HEK293 (cell line): ENCODE results near the gene D2HGDH.

ENCODE experiments used
- CTCF ChIA-PET: fragments of 350-600 bp; formaldehyde crosslinking; extraction: SDS; loops from one replicate; lab custom pipeline; 2021; ENCODE audit warnings: antibody characterized with exemption; lab: Yijun Ruan, JAX
- POLR2A ChIA-PET: fragments of 300-600 bp; formaldehyde crosslinking; extraction: SDS; loops from one replicate; lab custom pipeline; 2020; ENCODE audit warnings: antibody characterized with exemption, inconsistent platforms; lab: Yijun Ruan, JAX
- H3K27ac ChIP-seq: fragments of 200-500 bp; sonication (Bioruptor generic); 2 replicates; pipeline ENCODE4 v1.5.1; 2014; ENCODE audit warnings: low read depth, low read length, control low read depth, inconsistent platforms; ENCODE audit errors: extremely low read depth
- H3K36me3 ChIP-seq, 2 experiments: fragments of 200-500 bp in 1 of 2; sonication (Bioruptor generic) in 1 of 2; 1 replicate in 1 of 2; 2 replicates in 1 of 2; pipeline ENCODE4 v1.5.1; 2014 to 2017; ENCODE audit warnings: inconsistent platforms in 2 of 2, low read length in 2 of 2; ENCODE audit not compliant: control insufficient read depth in 2 of 2, insufficient read depth in 1 of 2
- H3K4me1 ChIP-seq: fragments of 200-500 bp; sonication (Bioruptor generic); 2 replicates; pipeline ENCODE4 v1.5.1; 2014; ENCODE audit warnings: mild to moderate bottlenecking, low read length, inconsistent platforms; ENCODE audit not compliant: control insufficient read depth, insufficient read depth
- H3K4me3 ChIP-seq: 2 replicates; pipeline ENCODE4 v1.5.1; 2011; ENCODE audit warnings: low read depth, mild to moderate bottlenecking, control low read depth, low read length, moderate library complexity
- H3K9me3 ChIP-seq: fragments of 200-500 bp; sonication (Bioruptor generic); 2 replicates; pipeline ENCODE4 v1.5.1; 2014; ENCODE audit warnings: low read depth, low read length, inconsistent platforms; ENCODE audit not compliant: control insufficient read depth, insufficient read depth
- GLIS2 ChIP-seq: fragments of 450-650 bp; formaldehyde crosslinking; IDR thresholded peaks from 2 replicates; pipeline ENCODE4 v1.5.1; 2016; ENCODE audit warnings: missing biosample characterization, missing genetic modification characterization
- KLF10 ChIP-seq: fragments of 450-650 bp; IDR thresholded peaks from 2 replicates; pipeline ENCODE4 v1.5.1; 2018; ENCODE audit warnings: missing biosample characterization, mild to moderate bottlenecking, missing genetic modification characterization
- KLF8 ChIP-seq: fragments of 450-650 bp; formaldehyde crosslinking; IDR thresholded peaks from 2 replicates; pipeline ENCODE4 v1.5.1; 2016; ENCODE audit warnings: missing biosample characterization, missing genetic modification characterization
- SP2 ChIP-seq: fragments of 450-650 bp; formaldehyde crosslinking; IDR thresholded peaks from 2 replicates; pipeline ENCODE4 v1.5.1; 2016; ENCODE audit warnings: missing biosample characterization, missing genetic modification characterization
- SP3 ChIP-seq: fragments of 450-650 bp; formaldehyde crosslinking; IDR thresholded peaks from 2 replicates; pipeline ENCODE4 v1.5.1; 2016; ENCODE audit warnings: missing biosample characterization, missing genetic modification characterization
- ZBTB20 ChIP-seq: fragments of 450-650 bp; formaldehyde crosslinking; IDR thresholded peaks from 2 replicates; pipeline ENCODE4 v1.5.1; 2016; ENCODE audit warnings: missing biosample characterization, missing genetic modification characterization
- ZBTB48 ChIP-seq: fragments of 450-650 bp; formaldehyde crosslinking; IDR thresholded peaks from 2 replicates; pipeline ENCODE4 v1.5.1; 2016; ENCODE audit warnings: missing biosample characterization, missing genetic modification characterization
- ZBTB7A ChIP-seq: fragments of 450-650 bp; formaldehyde crosslinking; IDR thresholded peaks from 2 replicates; pipeline ENCODE4 v1.5.1; 2016; ENCODE audit warnings: low read depth, missing biosample characterization, missing genetic modification characterization
- ZNF184 ChIP-seq: fragments of 450-650 bp; IDR thresholded peaks from 2 replicates; pipeline ENCODE4 v1.5.1; 2018; ENCODE audit warnings: missing biosample characterization, mild to moderate bottlenecking, missing genetic modification characterization
- ZNF202 ChIP-seq: fragments of 450-650 bp; formaldehyde crosslinking; IDR thresholded peaks from 2 replicates; pipeline ENCODE4 v1.5.1; 2016; ENCODE audit warnings: missing biosample characterization, missing genetic modification characterization, borderline replicate concordance
- ZNF335 ChIP-seq: fragments of 450-650 bp; formaldehyde crosslinking; conservative IDR thresholded peaks from 2 replicates; pipeline ENCODE4 v1.5.1; 2016; ENCODE audit warnings: missing biosample characterization, missing genetic modification characterization
- ZNF623 ChIP-seq: fragments of 450-650 bp; formaldehyde crosslinking; IDR thresholded peaks from 2 replicates; pipeline ENCODE4 v1.5.1; 2016; ENCODE audit warnings: missing biosample characterization, missing genetic modification characterization
- ZNF660 ChIP-seq: fragments of 450-650 bp; IDR thresholded peaks from 2 replicates; pipeline ENCODE4 v1.5.1; 2018; ENCODE audit warnings: missing biosample characterization, mild to moderate bottlenecking, missing genetic modification characterization
- ZNF707 ChIP-seq: fragments of 450-650 bp; formaldehyde crosslinking; IDR thresholded peaks from 2 replicates; pipeline ENCODE4 v1.5.1; 2016; ENCODE audit warnings: missing biosample characterization, missing genetic modification characterization
- ZNF830 ChIP-seq: fragments of 450-650 bp; IDR thresholded peaks from 2 replicates; pipeline ENCODE4 v1.5.0; 2018; ENCODE audit warnings: missing biosample characterization, missing genetic modification characterization, low read depth, mild to moderate bottlenecking, moderate library complexity
- TF ChIP-seq, protein P1 (sequence below): fragments of 450-650 bp; formaldehyde crosslinking; IDR thresholded peaks from 2 replicates; pipeline ENCODE4 v1.5.1; 2017; ENCODE audit warnings: missing biosample characterization, missing genetic modification characterization
- TF ChIP-seq, protein P2 (sequence below): fragments of 450-650 bp; formaldehyde crosslinking; IDR thresholded peaks from 2 replicates; pipeline ENCODE4 v1.5.1; 2016; ENCODE audit warnings: missing biosample characterization, missing genetic modification characterization
- TF ChIP-seq, protein P3 (sequence below): fragments of 450-650 bp; formaldehyde crosslinking; IDR thresholded peaks from 2 replicates; pipeline ENCODE4 v1.5.1; 2017; ENCODE audit warnings: missing biosample characterization, missing genetic modification characterization
- TF ChIP-seq, protein P4 (sequence below): fragments of 450-650 bp; formaldehyde crosslinking; IDR thresholded peaks from 2 replicates; pipeline ENCODE4 v1.5.1; 2016; ENCODE audit warnings: missing biosample characterization, missing genetic modification characterization
- TF ChIP-seq, protein P5 (sequence below): fragments of 450-650 bp; formaldehyde crosslinking; IDR thresholded peaks from 2 replicates; pipeline ENCODE4 v1.5.1; 2016; ENCODE audit warnings: missing biosample characterization, missing genetic modification characterization
- TF ChIP-seq, protein P6 (sequence below): fragments of 450-650 bp; formaldehyde crosslinking; IDR thresholded peaks from 2 replicates; pipeline ENCODE4 v1.5.1; 2016; ENCODE audit warnings: missing biosample characterization, missing genetic modification characterization
- TF ChIP-seq, protein P7 (sequence below): IDR thresholded peaks from 2 replicates; pipeline ENCODE4 v1.6.1; 2011; ENCODE audit warnings: mild to moderate bottlenecking, low read depth, low read length, borderline replicate concordance

The D2HGDH gene

DNA sequence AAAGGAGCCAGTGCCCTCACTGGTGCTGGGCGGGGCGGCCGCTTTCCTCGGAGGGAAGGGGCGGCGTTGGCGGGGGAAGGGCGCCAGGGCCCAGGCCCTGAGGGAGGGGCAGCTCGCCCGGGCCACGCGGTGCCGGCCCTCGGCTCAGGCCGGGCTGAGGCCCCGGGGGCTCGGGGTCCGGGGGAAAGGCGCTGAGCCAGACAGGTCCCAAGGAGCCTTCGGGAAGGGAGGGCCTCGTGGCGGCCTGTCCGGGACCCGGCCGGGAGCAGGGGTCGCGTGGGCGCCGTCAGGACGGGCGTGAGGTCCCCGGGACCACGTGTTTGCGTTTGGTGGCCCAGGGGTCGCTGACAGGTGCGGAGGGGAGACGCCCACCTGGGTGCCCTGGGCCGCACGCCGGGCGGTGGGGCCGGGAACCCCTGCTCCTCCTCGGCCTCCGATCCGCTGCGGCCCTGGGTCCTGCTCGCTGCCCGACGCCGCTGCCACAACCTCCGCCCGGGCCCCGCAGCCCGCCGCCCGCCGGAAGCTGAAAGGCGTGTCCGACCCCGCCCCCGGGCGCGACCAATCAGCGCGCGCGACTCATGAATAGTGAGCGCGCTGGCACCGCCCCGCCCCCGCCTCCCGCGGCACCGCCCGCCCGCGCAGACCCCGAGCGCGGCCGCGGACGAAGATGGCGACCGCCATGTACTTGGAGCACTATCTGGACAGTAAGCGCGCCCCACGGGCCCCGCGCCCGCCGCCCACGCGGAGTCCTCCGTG, 32.9 kb upstream of the D2HGDH start, which contains the start of gene ING5:
Gene ING5, plus strand, starts transcription at position 641 of the 756 bp plus-strand sequence. Its CDS starts 27 bp downstream, at position 668.
- H3K36me3 ChIP-seq = peaks cover 8 to 26% of the 10 kb centered on the region in 2 experiments; a peak in 2 of 3 replicates
- POLR2A ChIA-PET = interaction anchor here (0.8 to 6.3 kb wide), 14 partner anchors 10 to 692 kb away, joined by 3 to 58 read pairs (median 5); partner anchors contain the start of genes D2HGDH, DTYMK, HDLBP and PASK
- H3K27ac ChIP-seq = peak within 1 kb of the TSS; percentile 89
- no peaks in the 10 kb centered on the region for H3K9me3 ChIP-seq
- H3K4me1 ChIP-seq = peaks cover 6% of the 10 kb centered on the region
- CTCF ChIA-PET = interaction anchor here (0.6 to 1.7 kb wide), 6 partner anchors 13 to 177 kb away, joined by 3 to 5 read pairs (median 4); partner anchors contain the start of gene DTYMK
- H3K4me3 ChIP-seq = peak within 1 kb of the TSS; percentile 82
- TF ChIP-seq, protein P1, sequence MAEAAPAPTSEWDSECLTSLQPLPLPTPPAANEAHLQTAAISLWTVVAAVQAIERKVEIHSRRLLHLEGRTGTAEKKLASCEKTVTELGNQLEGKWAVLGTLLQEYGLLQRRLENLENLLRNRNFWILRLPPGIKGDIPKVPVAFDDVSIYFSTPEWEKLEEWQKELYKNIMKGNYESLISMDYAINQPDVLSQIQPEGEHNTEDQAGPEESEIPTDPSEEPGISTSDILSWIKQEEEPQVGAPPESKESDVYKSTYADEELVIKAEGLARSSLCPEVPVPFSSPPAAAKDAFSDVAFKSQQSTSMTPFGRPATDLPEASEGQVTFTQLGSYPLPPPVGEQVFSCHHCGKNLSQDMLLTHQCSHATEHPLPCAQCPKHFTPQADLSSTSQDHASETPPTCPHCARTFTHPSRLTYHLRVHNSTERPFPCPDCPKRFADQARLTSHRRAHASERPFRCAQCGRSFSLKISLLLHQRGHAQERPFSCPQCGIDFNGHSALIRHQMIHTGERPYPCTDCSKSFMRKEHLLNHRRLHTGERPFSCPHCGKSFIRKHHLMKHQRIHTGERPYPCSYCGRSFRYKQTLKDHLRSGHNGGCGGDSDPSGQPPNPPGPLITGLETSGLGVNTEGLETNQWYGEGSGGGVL (tag by site-specific recombination) = 0 out of 2 replicates have a peak, but pooled peaks have one; percentile 10
- no peak for TF ChIP-seq ZNF202 (tag by site-specific recombination)
- TF ChIP-seq, protein P2, sequence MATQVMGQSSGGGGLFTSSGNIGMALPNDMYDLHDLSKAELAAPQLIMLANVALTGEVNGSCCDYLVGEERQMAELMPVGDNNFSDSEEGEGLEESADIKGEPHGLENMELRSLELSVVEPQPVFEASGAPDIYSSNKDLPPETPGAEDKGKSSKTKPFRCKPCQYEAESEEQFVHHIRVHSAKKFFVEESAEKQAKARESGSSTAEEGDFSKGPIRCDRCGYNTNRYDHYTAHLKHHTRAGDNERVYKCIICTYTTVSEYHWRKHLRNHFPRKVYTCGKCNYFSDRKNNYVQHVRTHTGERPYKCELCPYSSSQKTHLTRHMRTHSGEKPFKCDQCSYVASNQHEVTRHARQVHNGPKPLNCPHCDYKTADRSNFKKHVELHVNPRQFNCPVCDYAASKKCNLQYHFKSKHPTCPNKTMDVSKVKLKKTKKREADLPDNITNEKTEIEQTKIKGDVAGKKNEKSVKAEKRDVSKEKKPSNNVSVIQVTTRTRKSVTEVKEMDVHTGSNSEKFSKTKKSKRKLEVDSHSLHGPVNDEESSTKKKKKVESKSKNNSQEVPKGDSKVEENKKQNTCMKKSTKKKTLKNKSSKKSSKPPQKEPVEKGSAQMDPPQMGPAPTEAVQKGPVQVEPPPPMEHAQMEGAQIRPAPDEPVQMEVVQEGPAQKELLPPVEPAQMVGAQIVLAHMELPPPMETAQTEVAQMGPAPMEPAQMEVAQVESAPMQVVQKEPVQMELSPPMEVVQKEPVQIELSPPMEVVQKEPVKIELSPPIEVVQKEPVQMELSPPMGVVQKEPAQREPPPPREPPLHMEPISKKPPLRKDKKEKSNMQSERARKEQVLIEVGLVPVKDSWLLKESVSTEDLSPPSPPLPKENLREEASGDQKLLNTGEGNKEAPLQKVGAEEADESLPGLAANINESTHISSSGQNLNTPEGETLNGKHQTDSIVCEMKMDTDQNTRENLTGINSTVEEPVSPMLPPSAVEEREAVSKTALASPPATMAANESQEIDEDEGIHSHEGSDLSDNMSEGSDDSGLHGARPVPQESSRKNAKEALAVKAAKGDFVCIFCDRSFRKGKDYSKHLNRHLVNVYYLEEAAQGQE (tag by site-specific recombination) = no peak
- TF ChIP-seq ZBTB48 (tag by site-specific recombination) = peak; percentile 77
- peak; percentile 68 for TF ChIP-seq SP2 (tag by site-specific recombination)
- peak; percentile 99 for TF ChIP-seq KLF10 (tag by site-specific recombination)
- peak; percentile 59 for TF ChIP-seq SP3 (tag by site-specific recombination)
- peak; percentile 41; the same call in 1 of the 2 replicates for TF ChIP-seq GLIS2 (tag by site-specific recombination)
- peak; percentile 62; the same call in 1 of the 2 replicates for TF ChIP-seq ZBTB7A (tag by site-specific recombination)
- no peak for TF ChIP-seq ZNF707 (tag by site-specific recombination)
- no peak for TF ChIP-seq ZNF830 (tag by site-specific recombination)
- TF ChIP-seq KLF8 (tag by site-specific recombination) = peak; percentile 75; the same call in 1 of the 2 replicates
- 0 out of 2 replicates have a peak, but pooled peaks have one; percentile 13 for TF ChIP-seq ZNF184 (tag by site-specific recombination)
- peak; percentile 42; the same call in 1 of the 2 replicates for TF ChIP-seq ZNF660 (tag by site-specific recombination)
- TF ChIP-seq, protein P3, sequence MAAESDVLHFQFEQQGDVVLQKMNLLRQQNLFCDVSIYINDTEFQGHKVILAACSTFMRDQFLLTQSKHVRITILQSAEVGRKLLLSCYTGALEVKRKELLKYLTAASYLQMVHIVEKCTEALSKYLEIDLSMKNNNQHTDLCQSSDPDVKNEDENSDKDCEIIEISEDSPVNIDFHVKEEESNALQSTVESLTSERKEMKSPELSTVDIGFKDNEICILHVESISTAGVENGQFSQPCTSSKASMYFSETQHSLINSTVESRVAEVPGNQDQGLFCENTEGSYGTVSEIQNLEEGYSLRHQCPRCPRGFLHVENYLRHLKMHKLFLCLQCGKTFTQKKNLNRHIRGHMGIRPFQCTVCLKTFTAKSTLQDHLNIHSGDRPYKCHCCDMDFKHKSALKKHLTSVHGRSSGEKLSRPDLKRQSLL (tag by site-specific recombination) = 0 out of 2 replicates have a peak, but pooled peaks have one; percentile 4
- TF ChIP-seq, protein P4, sequence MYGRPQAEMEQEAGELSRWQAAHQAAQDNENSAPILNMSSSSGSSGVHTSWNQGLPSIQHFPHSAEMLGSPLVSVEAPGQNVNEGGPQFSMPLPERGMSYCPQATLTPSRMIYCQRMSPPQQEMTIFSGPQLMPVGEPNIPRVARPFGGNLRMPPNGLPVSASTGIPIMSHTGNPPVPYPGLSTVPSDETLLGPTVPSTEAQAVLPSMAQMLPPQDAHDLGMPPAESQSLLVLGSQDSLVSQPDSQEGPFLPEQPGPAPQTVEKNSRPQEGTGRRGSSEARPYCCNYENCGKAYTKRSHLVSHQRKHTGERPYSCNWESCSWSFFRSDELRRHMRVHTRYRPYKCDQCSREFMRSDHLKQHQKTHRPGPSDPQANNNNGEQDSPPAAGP (tag by site-specific recombination) = peak; percentile 77; the same call in 1 of the 2 replicates
- TF ChIP-seq, protein P5, sequence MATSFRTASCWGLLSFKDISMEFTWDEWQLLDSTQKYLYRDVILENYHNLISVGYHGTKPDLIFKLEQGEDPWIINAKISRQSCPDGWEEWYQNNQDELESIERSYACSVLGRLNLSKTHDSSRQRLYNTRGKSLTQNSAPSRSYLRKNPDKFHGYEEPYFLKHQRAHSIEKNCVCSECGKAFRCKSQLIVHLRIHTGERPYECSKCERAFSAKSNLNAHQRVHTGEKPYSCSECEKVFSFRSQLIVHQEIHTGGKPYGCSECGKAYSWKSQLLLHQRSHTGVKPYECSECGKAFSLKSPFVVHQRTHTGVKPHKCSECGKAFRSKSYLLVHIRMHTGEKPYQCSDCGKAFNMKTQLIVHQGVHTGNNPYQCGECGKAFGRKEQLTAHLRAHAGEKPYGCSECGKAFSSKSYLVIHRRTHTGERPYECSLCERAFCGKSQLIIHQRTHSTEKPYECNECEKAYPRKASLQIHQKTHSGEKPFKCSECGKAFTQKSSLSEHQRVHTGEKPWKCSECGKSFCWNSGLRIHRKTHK (tag by site-specific recombination) = no peak
- TF ChIP-seq, protein P6, sequence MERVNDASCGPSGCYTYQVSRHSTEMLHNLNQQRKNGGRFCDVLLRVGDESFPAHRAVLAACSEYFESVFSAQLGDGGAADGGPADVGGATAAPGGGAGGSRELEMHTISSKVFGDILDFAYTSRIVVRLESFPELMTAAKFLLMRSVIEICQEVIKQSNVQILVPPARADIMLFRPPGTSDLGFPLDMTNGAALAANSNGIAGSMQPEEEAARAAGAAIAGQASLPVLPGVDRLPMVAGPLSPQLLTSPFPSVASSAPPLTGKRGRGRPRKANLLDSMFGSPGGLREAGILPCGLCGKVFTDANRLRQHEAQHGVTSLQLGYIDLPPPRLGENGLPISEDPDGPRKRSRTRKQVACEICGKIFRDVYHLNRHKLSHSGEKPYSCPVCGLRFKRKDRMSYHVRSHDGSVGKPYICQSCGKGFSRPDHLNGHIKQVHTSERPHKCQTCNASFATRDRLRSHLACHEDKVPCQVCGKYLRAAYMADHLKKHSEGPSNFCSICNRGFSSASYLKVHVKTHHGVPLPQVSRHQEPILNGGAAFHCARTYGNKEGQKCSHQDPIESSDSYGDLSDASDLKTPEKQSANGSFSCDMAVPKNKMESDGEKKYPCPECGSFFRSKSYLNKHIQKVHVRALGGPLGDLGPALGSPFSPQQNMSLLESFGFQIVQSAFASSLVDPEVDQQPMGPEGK (tag by site-specific recombination) = peak; percentile 69
- no peak for TF ChIP-seq ZNF623
- peak; percentile 92 for TF ChIP-seq ZNF335 (tag by site-specific recombination)
- TF ChIP-seq, protein P7, sequence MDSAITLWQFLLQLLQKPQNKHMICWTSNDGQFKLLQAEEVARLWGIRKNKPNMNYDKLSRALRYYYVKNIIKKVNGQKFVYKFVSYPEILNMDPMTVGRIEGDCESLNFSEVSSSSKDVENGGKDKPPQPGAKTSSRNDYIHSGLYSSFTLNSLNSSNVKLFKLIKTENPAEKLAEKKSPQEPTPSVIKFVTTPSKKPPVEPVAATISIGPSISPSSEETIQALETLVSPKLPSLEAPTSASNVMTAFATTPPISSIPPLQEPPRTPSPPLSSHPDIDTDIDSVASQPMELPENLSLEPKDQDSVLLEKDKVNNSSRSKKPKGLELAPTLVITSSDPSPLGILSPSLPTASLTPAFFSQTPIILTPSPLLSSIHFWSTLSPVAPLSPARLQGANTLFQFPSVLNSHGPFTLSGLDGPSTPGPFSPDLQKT = peak; percentile 66; the same call in 1 of the 2 replicates
- peak; percentile 85; the same call in 1 of the 2 replicates for TF ChIP-seq ZBTB20
